RCC 7860 (cell line): ENCODE data around the gene WNT16.
"Not testable (repeated sequence)": the region's sequence is repeated elsewhere in the genome, so short reads cannot be mapped to it uniquely, and the experiment has no call there.

Experiments used
- DNase-seq: peaks from one replicate; pipeline ENCODE4 v3.0.0-alpha.2; 2015; ENCODE audit warnings: low spot score
- FAIRE-seq: peaks from 2 replicates; lab custom pipeline; 2012; peaks lifted over from hg19 to GRCh38; lab: Jason Lieb, UNC

The WNT16 gene

DNA sequence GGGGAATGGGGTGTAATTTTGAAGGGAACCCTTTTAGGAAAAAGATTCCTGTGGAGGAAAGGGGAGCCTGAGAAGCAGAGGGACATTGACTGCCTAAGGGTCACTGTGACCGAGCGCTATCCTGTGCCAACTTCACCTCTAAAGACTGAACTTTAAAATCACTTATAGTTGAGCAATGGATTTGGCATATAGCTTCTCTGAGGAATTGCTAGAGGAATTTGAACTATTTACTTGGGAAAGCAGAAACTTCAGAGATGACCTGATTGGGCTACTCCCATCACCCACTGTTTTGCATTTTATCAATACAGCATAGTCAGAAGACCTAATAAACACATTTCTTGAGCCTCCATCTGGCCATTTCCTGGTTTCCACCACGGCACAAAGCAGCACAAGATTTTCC lies 23.7 kb upstream of the WNT16 start:
- DNase-seq (no peak), FAIRE-seq (no peak)

- FAIRE-seq (no peak), DNase-seq (no peak)
Measured at GRCh38 chr7:121306565-121306964, 22.2 kb upstream of the WNT16 start.

- FAIRE-seq = no peak
Measured at GRCh38 chr7:121307021-121307574, 21.7 kb upstream of the WNT16 start.

GRCh38 chr7:121313220-121313792 lies 15.5 kb upstream of the WNT16 start:
- DNase-seq (no peak), FAIRE-seq (no peak)

More at GRCh38 chr7:121307021-121307574, 21.7 kb upstream of the WNT16 start:
- no peak for DNase-seq

- DNase-seq = peak; percentile 81
Measured at GRCh38 chr7:121313793-121314676, 14.8 kb upstream of the WNT16 start.

DNA sequence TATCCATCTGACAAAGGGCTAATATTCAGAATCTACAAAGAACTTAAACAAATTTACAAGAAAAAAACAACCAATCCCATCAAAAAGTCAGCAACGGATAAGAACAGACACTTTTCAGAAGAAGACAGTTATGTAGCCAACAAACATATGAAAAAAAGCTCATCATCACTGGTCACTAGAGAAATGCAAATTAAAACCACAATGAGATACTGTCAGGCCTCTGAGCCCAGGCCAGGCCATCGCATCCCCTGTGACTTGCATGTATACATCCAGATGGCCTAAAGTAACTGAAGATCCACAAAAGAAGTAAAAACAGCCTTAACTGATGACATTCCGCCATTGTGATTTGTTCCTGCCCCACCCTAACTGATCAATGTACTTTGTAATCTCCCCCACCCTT lies 13.6 kb upstream of the WNT16 start:
- not testable (repeated sequence) for DNase-seq, FAIRE-seq

More at GRCh38 chr7:121313793-121314676, 14.8 kb upstream of the WNT16 start:
- FAIRE-seq = peak; percentile 97

DNA sequence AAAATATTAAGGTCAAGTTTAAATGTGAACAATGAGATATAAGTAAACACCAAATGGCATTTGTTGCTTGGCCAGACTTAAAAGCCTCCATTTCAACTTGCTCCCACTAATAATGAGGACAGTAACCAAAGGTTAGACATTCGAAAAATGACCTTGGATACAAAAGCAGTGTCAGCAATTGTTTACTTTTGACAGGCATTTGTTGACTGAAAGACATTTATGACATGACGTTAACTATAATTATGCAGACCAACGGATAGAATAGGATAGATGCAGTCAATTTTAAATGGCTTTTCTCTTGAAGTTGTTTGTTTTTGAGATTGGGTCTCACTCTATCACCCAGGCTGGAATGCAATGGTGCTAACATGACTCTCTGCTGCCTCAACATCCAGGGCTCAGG lies 6.3 kb upstream of the WNT16 start:
- no peak for FAIRE-seq
- no peak for DNase-seq

DNA sequence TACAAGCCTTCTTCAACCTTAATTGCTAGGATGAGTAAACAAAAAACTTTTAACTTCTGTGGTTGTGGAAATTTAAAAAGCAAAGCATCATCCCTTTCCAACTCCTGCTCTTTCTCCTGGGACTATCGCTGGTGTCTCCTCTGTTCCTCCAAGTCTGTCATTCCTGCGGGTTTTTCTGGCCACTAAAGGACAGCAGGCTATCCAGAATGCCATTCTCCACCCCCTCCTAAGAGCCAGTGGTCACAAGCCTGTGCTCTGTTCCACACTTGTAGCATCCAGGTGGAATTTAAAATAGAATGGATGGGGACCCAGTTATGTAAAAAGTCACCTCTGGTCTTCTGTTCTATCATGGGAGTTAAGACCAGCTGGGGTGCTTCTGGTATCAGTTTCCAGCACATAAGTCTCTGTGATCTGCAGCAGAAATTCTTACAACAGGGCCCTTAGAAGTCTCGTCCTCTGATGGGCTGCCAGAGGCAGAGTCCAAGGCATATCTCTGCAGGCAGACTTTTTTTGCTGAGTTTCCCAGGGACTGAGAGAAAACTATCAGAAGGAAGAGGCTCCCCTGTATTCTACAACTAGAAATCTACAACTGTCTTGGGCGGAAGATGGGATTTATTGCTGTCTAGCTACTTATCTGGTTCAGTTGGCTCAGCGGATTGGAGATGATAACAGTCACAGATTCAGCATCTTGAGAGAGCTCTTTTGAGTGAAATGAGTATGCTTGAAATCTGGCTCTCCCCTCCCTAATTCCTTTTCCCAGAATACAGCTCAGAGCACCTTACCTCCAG lies 5.1 kb upstream of the WNT16 start:
- FAIRE-seq (no peak), DNase-seq (no peak)

- DNase-seq (no peak), FAIRE-seq (no peak)
Measured at GRCh38 chr7:121327671-121328070, 1.1 kb upstream of the WNT16 start.

- DNase-seq = no peak
- no peak for FAIRE-seq
Measured at GRCh38 chr7:121329191-121330052, 622 bp downstream of the WNT16 start.

DNA sequence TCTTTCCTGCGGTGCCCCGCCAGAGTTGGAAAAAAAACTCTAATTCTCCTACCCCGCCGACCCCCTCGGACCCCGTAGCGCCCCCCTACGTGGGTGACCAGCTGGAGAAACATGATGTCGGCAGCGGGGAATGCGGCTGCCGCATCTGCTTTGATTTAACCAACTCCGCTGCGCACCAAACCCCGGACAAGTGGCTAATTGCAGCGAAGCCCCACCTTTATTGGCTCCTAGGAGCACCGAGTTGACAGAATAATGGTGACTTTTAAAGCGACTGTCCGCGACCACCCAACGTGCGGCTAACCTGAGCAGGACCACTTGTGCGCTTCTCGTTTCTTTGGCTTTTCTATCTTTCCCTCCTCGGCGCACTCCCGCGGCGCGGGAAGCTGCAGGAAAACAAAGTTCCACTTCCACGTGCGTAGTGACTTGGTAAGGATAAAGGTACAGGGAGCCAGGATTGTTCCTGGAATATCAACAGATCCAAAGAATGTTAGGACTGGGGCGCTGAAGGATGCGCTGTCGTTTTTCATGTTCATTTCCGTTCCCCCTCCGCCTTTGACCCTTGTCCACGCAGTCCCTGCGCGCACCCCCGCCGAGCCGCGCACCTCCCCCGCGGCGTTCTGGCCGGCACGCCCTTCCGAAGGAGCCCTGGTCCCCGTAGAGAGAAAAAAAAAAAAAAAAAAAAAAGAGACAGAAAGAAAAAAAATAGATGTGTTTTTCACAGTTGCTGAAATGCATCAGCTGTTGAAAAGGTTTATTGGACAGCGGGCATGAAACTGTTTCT lies 1.4 kb downstream of the WNT16 start:
- FAIRE-seq (no peak), DNase-seq (no peak)

- no peak for DNase-seq
- FAIRE-seq = no peak
Measured at GRCh38 chr7:121331048-121331447, 2.2 kb downstream of the WNT16 start.

DNA sequence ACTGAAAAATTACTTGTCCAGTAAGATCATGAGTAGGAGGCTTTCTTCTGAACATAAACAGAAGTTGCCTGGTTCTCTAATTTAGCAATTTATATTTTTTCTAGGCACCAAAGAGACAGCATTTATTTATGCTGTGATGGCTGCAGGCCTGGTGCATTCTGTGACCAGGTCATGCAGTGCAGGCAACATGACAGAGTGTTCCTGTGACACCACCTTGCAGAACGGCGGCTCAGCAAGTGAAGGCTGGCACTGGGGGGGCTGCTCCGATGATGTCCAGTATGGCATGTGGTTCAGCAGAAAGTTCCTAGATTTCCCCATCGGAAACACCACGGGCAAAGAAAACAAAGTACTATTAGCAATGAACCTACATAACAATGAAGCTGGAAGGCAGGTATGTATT lies 2.8 kb downstream of the WNT16 start:
- no peak for DNase-seq
- FAIRE-seq = no peak

GRCh38 chr7:121334376-121334775 lies 5.6 kb downstream of the WNT16 start:
- FAIRE-seq (no peak), DNase-seq (no peak)

DNA sequence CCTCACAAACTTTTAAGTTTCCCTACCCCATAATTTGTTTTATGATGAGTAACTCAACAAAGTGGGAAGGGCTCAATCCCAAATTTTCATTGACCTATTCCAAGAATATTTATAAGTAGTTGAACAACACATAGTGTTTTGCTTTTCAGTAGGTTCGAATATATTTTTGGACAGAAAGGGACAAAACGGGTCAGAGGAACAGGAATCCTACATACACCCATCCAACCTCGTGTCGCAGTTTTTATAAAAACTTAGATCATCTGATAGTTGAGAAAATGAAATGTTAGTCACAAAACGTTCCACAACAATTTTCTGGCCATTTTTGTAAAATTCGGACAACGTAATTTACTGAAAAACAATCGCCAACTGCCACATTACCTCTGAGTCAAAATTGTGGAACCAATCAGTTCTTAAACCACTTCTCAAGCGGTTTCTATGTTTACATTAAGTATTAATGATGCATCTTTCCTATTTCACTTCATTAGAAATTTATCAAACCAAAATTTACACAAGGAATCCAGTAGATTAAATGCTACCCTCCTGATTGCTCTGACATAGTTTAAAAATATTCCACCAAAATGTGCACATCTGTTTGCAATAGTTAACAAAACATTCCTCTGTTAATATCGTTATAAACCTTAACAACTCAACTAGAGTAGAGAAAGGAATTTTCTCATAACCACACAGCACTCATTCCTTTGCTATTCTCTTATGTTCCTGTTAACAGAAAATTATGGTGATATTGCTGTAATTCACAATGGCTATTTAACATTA lies 6.3 kb downstream of the WNT16 start:
- peak; percentile 31 for FAIRE-seq
- no peak for DNase-seq

GRCh38 chr7:121336579-121336978 lies 7.8 kb downstream of the WNT16 start:
- DNase-seq = no peak
- no peak for FAIRE-seq

GRCh38 chr7:121337398-121337797 lies 8.6 kb downstream of the WNT16 start:
- DNase-seq (no peak), FAIRE-seq (peak; percentile 35)

- FAIRE-seq = no peak
- no peak for DNase-seq
Measured at GRCh38 chr7:121339082-121339481, 10.3 kb downstream of the WNT16 start.

- FAIRE-seq (no peak), DNase-seq (no peak)
Measured at GRCh38 chr7:121341933-121342332, 13.1 kb downstream of the WNT16 start.
